ENCODE measurements around the gene ARHGAP11B.
"Not testable (repeated sequence)": the region's sequence is repeated elsewhere in the genome, so short reads cannot be mapped to it uniquely, and the experiment has no call there.

ARHGAP11B gene

GRCh38 chr15:30580716-30581115 lies 45.2 kb upstream of the ARHGAP11B start:
- H3K4me3 Mint-ChIP-seq; H3K23ac ChIP-seq (ENCODE audit: insufficient read length, low read depth, low read length); H3K27me3 ChIP-seq (ENCODE audit: insufficient read depth, low read length); H4K20me1 ChIP-seq (ENCODE audit: control insufficient read depth, insufficient read depth, insufficient read length); H3K4ac ChIP-seq (ENCODE audit: low read depth, low read length); H3K9ac ChIP-seq (ENCODE audit: extremely low read depth, insufficient read length, low read length); H3K79me2 ChIP-seq (ENCODE audit: insufficient read depth, low read length); H3K23me2 ChIP-seq (ENCODE audit: insufficient read length, low read depth, low read length, poor library complexity, severe bottlenecking); H3K9me3 ChIP-seq (ENCODE audit: control insufficient read depth, low read depth, low read length); H2BK15ac ChIP-seq (ENCODE audit: low read depth, low read length); DNase-seq; H3K56ac ChIP-seq (ENCODE audit: insufficient read length, low read depth, low read length); H3K9me3 Mint-ChIP-seq; H2BK5ac ChIP-seq (ENCODE audit: insufficient read length, low read length); H2AK5ac ChIP-seq (ENCODE audit: insufficient read length, low read length); H4K5ac ChIP-seq (ENCODE audit: insufficient read length, low read depth, low read length); H3K14ac ChIP-seq (ENCODE audit: insufficient read depth, low read length); H2AFZ ChIP-seq (ENCODE audit: low read length); H2BK12ac ChIP-seq (ENCODE audit: insufficient read length, low read depth, low read length); H3K27ac ChIP-seq (ENCODE audit: insufficient read length, low read depth, low read length); H3K4me1 Mint-ChIP-seq; H3K79me1 ChIP-seq (ENCODE audit: insufficient read depth, low read depth, low read length, poor library complexity, severe bottlenecking); H3K4me1 ChIP-seq (ENCODE audit: insufficient read depth, low read length); H3K36me3 Mint-ChIP-seq (ENCODE audit: insufficient read depth in 1 of 3, low read depth in 3 of 3); H2BK20ac ChIP-seq (ENCODE audit: low read depth, low read length, poor library complexity, severe bottlenecking); H3K27ac Mint-ChIP-seq; H3K4me2 ChIP-seq (ENCODE audit: insufficient read depth, insufficient read length, low read length); H4K91ac ChIP-seq (ENCODE audit: insufficient read length, low read depth, low read length); H2BK120ac ChIP-seq (ENCODE audit: low read depth, low read length, poor library complexity, severe bottlenecking); H3K27me3 Mint-ChIP-seq (ENCODE audit: low read depth); H3T11ph ChIP-seq (ENCODE audit: low read length); H3K18ac ChIP-seq (ENCODE audit: insufficient read length, low read depth, low read length); H4K8ac ChIP-seq (replicated peaks; ENCODE audit: insufficient read length, low read depth, low read length): not testable (repeated sequence)
- no CpG with 5 or more reads among the region's 4 CpGs for WGBS (ENCODE audit: extremely low coverage, insufficient read length, low lambda C conversion rate)

Data from H9 (cell line).